GM18873 (cell line): ENCODE measurements around the gene LCE3A.
"Not testable (repeated sequence)": the region's sequence is repeated elsewhere in the genome, so short reads cannot be mapped to it uniquely, and the experiment has no call there.

Source experiments
- ATAC-seq: cut with Tn5 transposase; IDR thresholded peaks from one replicate; pipeline ENCODE4 v1.9.1; 2021; ENCODE audit warnings: mild to moderate bottlenecking, moderate library complexity, moderate number of reproducible peaks; ENCODE audit not compliant: unreplicated experiment, low FRiP score

Gene LCE3A

DNA sequence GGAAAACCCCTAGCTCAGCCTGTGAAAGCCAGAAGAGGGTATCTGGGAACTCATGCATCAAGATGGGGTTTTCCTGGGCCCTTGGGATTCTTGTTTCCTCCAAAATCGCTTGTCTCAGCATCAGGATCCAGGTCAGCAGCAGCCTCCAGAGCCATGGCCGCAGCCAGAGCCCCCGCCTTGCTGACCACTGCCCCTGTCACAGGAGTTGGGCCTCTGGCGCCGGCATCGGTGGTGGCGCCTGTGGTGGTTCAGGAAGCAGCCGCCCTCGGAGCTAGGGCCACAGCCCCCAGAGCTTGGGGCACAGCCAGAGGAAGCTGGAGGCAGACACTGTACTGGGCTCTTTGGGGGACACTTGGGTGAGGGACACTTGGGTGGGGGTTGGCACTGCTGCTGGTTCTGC, 43.4 kb downstream of the LCE3A start:
- not testable (repeated sequence) for ATAC-seq

DNA sequence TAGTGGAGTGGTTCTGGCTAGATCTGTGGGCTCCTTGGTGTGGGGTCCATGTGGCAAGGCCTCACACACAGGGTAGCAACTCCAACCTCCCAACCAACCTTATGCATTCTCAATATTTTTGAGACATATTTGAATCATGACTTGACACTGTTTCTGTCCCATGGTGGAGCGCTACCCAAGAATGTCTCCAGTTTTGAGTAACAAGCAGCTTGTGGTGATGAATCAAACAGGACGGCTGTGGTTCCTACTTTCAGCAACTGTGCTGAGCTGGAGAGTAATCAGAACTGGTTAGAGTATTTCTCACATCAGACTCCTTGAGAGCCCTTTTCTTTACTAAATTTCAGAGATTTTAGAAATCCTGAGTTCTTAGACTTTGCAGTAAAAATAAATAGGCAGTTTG, 45.7 kb downstream of the LCE3A start:
- no peak for ATAC-seq
